GM12801 (cell line): ENCODE results near the gene LARP6.

Experiments used
- TF ChIP-seq, protein P1 (sequence below): IDR thresholded peaks from one replicate; pipeline ENCODE4 v1.5.1; 2011; ENCODE audit warnings: control low read depth; ENCODE audit not compliant: insufficient read length; ENCODE audit errors: extremely low read depth

The LARP6 gene

DNA sequence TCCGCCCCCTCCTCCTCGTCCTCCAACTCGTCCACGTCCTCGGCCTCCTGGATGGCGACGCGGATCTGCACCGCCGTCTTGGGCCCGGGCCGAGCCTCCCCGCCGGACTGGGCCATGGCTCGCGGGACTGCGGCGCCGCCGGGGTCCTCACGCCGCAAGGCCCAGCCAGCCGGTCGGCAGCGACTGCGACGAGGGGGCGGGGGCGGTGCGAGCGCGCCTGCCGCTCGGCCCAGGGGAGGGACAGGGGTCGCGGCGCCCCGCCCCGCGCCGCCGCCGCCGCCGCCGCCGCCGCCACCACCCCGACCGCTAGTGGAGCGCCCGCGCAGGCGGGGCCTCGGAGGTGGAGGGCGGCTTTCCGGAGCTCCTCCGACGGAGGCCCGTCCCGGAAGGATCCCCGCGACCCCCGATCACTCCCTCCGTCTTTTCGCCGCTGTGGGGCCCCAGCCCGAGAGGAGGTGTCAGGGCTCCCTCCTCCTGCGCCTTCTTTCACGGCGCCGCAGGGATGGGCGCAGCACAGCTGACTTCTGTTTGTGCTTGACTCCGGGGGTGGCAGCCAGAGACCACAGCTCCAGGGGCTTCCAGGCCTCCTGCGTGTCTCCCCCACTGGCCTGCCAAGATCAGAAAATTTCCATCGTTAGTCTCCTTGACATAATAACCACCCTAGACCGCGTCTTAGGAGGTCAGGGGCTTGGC, at the start of gene LARP6:
Gene LARP6, minus strand, starts transcription at position 185 of the 693 bp plus-strand sequence. Its CDS starts 69 bp downstream, at position 116.
- TF ChIP-seq, protein P1, sequence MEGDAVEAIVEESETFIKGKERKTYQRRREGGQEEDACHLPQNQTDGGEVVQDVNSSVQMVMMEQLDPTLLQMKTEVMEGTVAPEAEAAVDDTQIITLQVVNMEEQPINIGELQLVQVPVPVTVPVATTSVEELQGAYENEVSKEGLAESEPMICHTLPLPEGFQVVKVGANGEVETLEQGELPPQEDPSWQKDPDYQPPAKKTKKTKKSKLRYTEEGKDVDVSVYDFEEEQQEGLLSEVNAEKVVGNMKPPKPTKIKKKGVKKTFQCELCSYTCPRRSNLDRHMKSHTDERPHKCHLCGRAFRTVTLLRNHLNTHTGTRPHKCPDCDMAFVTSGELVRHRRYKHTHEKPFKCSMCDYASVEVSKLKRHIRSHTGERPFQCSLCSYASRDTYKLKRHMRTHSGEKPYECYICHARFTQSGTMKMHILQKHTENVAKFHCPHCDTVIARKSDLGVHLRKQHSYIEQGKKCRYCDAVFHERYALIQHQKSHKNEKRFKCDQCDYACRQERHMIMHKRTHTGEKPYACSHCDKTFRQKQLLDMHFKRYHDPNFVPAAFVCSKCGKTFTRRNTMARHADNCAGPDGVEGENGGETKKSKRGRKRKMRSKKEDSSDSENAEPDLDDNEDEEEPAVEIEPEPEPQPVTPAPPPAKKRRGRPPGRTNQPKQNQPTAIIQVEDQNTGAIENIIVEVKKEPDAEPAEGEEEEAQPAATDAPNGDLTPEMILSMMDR: no peak

DNA sequence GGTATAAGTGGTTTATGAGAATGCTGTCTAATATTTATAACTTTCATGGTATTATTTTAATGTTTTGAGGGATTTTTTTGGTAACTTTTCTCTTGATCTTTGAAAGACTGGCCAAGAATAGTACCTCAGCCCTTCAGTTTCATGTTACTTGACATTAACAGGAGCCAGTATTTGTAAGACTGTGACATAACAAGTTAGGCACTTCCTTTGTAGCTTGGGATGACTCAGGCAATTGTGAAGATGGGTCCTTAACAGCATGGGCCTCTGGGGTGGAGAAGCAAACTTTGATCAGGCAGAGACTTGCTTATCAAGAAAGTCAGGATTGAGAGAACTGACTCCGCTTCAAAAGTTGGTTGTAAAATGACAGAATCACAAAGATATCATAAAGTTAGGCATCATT, 48.1 kb upstream of the LARP6 start:
- TF ChIP-seq, protein P1: no peak

DNA sequence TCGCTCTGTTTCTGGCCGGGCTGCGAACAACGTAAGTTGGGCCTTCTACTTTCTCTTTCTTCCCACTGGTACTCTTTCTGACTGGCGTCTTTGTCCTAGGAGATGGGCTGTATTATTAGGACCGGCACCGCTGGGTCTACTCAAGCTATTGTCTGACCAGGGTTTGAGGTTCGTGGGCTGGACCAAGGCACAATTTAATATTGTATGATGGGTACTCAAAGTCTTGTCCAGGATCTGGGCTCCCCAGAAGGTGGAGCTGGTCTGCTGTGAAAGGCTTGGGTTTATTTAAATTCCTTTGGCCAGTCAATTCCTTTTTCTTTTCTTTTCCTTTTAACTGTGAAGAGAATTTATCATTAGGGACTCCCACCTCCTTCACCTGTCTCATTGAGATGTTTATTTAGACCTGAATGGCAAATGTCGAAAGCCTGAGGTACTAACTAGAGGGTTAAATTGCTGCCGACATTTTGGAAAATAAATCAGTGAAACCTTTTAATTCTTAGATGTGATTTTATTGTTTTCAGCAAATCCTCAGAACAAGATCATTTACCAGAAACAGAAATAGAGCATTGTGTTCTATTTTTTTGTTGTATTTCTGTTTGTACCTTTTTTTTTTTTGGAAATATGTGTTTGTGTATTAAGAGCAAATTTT, 39.1 kb upstream of the LARP6 start:
- TF ChIP-seq, protein P1: no peak

DNA sequence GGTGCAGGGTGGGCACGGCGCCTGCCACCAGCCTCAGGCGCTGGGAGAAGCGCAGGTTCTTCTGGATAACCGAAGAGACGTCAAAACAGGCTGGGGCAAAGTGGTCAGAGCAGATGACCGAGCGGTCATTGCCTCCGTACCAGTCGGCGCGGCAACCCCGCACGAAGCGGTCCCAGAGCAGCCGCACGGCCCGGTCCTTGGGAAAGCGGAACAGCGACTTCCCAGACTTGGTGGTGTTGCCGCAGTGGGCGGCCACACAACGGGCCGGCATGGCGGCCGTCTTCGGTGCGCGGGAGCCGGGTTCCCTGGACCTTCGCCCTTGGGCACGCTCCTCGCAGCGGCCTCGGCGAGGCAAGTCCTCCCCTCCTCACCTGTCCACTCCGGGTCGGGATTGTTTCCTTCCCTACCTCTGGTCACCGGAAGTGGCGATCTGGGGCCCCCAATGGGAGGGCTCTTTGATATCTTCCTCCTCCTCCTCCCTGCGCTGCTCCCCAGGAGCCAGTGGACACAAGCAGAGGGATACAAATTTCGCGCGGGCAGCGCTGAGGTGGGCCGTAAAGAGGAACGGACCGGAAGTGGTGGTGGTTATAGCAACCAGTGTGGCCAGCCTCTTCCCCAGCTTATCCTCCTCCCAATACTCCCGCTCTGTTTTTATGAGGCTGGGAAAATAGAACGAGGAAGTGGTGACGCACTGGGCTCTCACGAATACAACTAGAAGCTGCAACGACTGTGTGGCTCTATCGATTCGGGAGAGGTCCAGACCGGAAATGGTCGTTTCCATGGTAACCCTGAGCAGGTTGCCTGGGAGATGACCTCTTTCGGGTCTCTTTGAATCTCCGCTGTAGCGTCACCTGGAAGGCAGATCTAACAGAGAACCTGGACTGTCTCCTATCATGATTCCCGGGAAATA, 38.3 kb upstream of the LARP6 start, which contains the start of the genes LRRC49 and THAP10:
Gene LRRC49, plus strand, starts transcription at position 825 of the 910 bp plus-strand sequence. Its CDS starts 69 bp downstream, at position 894.
Gene THAP10, minus strand, starts transcription at position 432 of the 910 bp plus-strand sequence. Its CDS starts 161 bp downstream, at position 271.
- TF ChIP-seq, protein P1: no peak

DNA sequence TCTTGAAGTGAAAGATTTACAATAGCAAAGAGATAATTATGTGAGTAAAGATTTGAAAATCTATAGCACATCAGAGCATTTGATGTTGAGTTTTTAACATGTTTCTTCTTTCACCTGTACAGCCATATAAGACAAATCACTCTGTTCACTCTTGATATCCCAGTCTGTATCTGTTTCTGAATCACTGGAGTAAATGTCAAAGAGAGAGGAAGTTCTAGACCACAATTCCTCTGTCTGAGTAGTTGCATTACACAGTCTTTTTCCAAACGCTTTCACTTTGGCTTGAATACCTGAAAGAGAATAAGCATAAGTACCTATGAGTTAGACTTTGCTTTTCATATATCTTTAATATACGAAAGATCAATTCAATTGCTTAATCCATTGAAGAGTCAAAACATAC, 28.4 kb upstream of the LARP6 start:
- TF ChIP-seq, protein P1: no peak

DNA sequence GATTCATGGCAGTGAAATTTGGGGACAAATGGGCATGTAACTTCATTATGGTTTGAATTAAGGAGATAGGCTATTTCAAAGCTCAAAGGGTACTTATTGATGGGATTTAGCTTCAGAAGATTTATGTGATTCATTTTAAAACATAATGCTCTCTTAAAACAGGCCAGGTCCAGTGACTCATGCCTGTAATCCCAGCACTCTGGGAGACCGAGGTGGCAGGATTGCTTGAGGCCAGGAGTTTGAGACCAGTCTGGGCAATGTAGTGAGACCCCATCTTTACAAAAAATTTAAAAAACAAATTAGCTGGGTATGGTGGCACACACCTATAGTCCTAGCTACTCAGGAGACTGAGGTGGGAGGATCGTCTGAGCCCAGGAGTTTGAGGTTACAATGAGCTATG, 26.8 kb upstream of the LARP6 start:
- TF ChIP-seq, protein P1: no peak

DNA sequence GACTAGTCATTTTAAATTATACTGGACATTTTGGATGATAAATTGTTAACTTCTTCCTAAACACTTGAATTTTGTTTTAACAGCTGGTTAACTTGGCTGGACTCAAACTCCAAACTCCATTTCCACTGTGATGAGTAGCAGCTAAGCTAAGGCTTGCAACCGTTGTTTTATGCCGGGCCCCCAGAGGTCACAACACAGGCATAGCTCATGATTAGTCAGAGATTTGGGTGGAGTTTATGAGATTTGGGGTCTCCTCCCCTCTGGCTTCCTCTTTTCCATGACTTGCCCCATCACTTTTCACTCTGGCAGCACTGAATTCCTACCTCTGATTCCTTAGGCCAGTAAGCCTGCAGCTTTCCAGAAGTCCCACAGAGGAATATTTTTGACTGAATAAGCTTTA, 25.4 kb upstream of the LARP6 start:
- TF ChIP-seq, protein P1: no peak
